MCF 10A (cell line): ENCODE results near the gene STYK1. TPM values are rescaled to one million over a fixed set of nuclear protein-coding genes. Genes with fewer than 3 reads are reported as not detected.

Experiments used
- BruUV-seq: library from RNA; stranded (reverse); fragments of 400-500 nt; replicated peaks from 2 replicates; lab custom pipeline; 2021; lab: Mats Ljungman, UMichigan
- CTCF ChIA-PET: fragments of 300-600 bp; sonication (Branson Sonifier 250); formaldehyde crosslinking; extraction: SDS; loops from one replicate; lab custom pipeline; 2021; ENCODE audit warnings: antibody characterized with exemption, inconsistent platforms; lab: Yijun Ruan, JAX
- POLR2A ChIA-PET: fragments of 300-600, 350-650 bp; sonication (Branson Sonifier 250); formaldehyde crosslinking; extraction: SDS; loops from one replicate; lab custom pipeline; 2020; ENCODE audit warnings: antibody characterized with exemption, inconsistent platforms; lab: Yijun Ruan, JAX
- DNase-seq: peaks from one replicate; pipeline ENCODE4 v3.0.0-alpha.2; 2018; ENCODE audit not compliant: unreplicated experiment
- H3K27ac Mint-ChIP-seq: one replicate; pipeline ENCODE4 v1.8.0; 2022; ENCODE audit warnings: mild to moderate bottlenecking, low read depth, mixed read lengths; ENCODE audit not compliant: unreplicated experiment
- H3K27me3 Mint-ChIP-seq: one replicate; pipeline ENCODE4 v1.8.0; 2022; ENCODE audit warnings: mixed read lengths; ENCODE audit not compliant: insufficient read depth, unreplicated experiment
- H3K36me3 Mint-ChIP-seq: one replicate; pipeline ENCODE4 v1.8.0; 2022; ENCODE audit warnings: mild to moderate bottlenecking, moderate library complexity, mixed read lengths; ENCODE audit not compliant: insufficient read depth, unreplicated experiment
- H3K4me1 Mint-ChIP-seq: one replicate; pipeline ENCODE4 v1.8.0; 2022; ENCODE audit warnings: mixed read lengths; ENCODE audit not compliant: insufficient read depth, unreplicated experiment
- H3K4me3 Mint-ChIP-seq: one replicate; pipeline ENCODE4 v1.8.0; 2022; ENCODE audit warnings: mild to moderate bottlenecking, moderate library complexity, mixed read lengths; ENCODE audit not compliant: unreplicated experiment
- H3K9me3 Mint-ChIP-seq: one replicate; pipeline ENCODE4 v1.8.0; 2022; ENCODE audit warnings: mixed read lengths; ENCODE audit not compliant: unreplicated experiment
- CTCF ChIP-seq: fragments of 200-600 bp; IDR thresholded peaks from one replicate; pipeline ENCODE4 v1.8.0; 2022; ENCODE audit warnings: antibody characterized with exemption, mild to moderate bottlenecking; ENCODE audit not compliant: unreplicated experiment
- intact Hi-C: fragments of 100-400 bp; cut with micrococcal nuclease; formaldehyde crosslinking; loops from 2 replicates; pipeline ENCODE4 v1.14.1; 2022
- total RNA-seq: library from RNA; stranded (reverse); gene quantifications from 2 replicates; pipeline ENCODE4 v1.2.3, GENCODE V29; 2022

STYK1 gene
- total RNA-seq, 1 experiment from 2014 or later: 0.14 TPM

GRCh38 chr12:10635306-10635705 lies 38.5 kb downstream of the STYK1 start:
- no peak for TF ChIP-seq CTCF
- intact Hi-C loops: no loop called here
- CTCF ChIA-PET: no interaction called here

GRCh38 chr12:10634427-10634826 lies 39.4 kb downstream of the STYK1 start:
- H3K27me3 Mint-ChIP-seq: no peaks in the 10 kb centered on the region
- TF ChIP-seq CTCF: no peak
- intact Hi-C loops: no loop called here
- no peak overlapping the region for H3K27ac Mint-ChIP-seq
- ChIA-PET POLR2A (interaction anchor here (1.2 kb wide), 1 partner anchor 20 kb away, joined by 3 read pairs; no protein-coding TSS in a partner anchor), CTCF (no interaction called here)
- peaks cover 13% of the 10 kb centered on the region for H3K36me3 Mint-ChIP-seq
- H3K4me3 Mint-ChIP-seq: no peak overlapping the region
- no peak for DNase-seq
- H3K4me1 Mint-ChIP-seq: peaks cover 8% of the 10 kb centered on the region
- BruUV-seq: no TSS peak
- H3K9me3 Mint-ChIP-seq: no peaks in the 10 kb centered on the region

More at GRCh38 chr12:10635306-10635705, 38.5 kb downstream of the STYK1 start:
- no peaks in the 10 kb centered on the region for H3K9me3 Mint-ChIP-seq
- no peak overlapping the region for H3K4me3 Mint-ChIP-seq
- DNase-seq: no peak
- H3K27me3 Mint-ChIP-seq: no peaks in the 10 kb centered on the region
- peaks cover 13% of the 10 kb centered on the region for H3K36me3 Mint-ChIP-seq
- no peak overlapping the region for H3K27ac Mint-ChIP-seq
- peaks cover 8% of the 10 kb centered on the region for H3K4me1 Mint-ChIP-seq
- POLR2A ChIA-PET: no interaction called here
- BruUV-seq: no TSS peak

- intact Hi-C loops: no loop called here
- CTCF ChIA-PET: no interaction called here
- no peak for DNase-seq
- BruUV-seq: no TSS peak
- no peaks in the 10 kb centered on the region for H3K27me3 Mint-ChIP-seq
- POLR2A ChIA-PET: interaction anchor here (0.5 to 1.2 kb wide), 2 partner anchors 9 to 19 kb away, joined by 3 to 4 read pairs; no protein-coding TSS in a partner anchor
- H3K4me3 Mint-ChIP-seq: no peak overlapping the region
- peaks cover 13% of the 10 kb centered on the region for H3K36me3 Mint-ChIP-seq
- H3K4me1 Mint-ChIP-seq: peaks cover 8% of the 10 kb centered on the region
- no peak overlapping the region for H3K27ac Mint-ChIP-seq
- H3K9me3 Mint-ChIP-seq: no peaks in the 10 kb centered on the region
- TF ChIP-seq CTCF: no peak
Measured at GRCh38 chr12:10633541-10633940, 40.3 kb downstream of the STYK1 start.

GRCh38 chr12:10632226-10632625 lies 41.6 kb downstream of the STYK1 start:
- BruUV-seq: no TSS peak
- H3K9me3 Mint-ChIP-seq: no peaks in the 10 kb centered on the region
- H3K27me3 Mint-ChIP-seq: no peaks in the 10 kb centered on the region
- H3K36me3 Mint-ChIP-seq: peaks cover 13% of the 10 kb centered on the region
- ChIA-PET CTCF (no interaction called here), POLR2A (interaction anchor here (1.6 kb wide), 1 partner anchor 11 kb away, joined by 3 read pairs; no protein-coding TSS in a partner anchor)
- no peak for TF ChIP-seq CTCF
- no peak for DNase-seq
- peaks cover 8% of the 10 kb centered on the region for H3K4me1 Mint-ChIP-seq
- intact Hi-C loops: no loop called here
- H3K27ac Mint-ChIP-seq: no peak overlapping the region
- no peak overlapping the region for H3K4me3 Mint-ChIP-seq
